Endometrium (tissue), 2 donors: Measurements from ENCODE around the gene KAZN.
"Not testable (repeated sequence)": the region's sequence is repeated elsewhere in the genome, so short reads cannot be mapped to it uniquely, and the experiment has no call there.

Experiments used
- FAIRE-seq: peaks from 2 replicates; lab custom pipeline; 2012; peaks lifted over from hg19 to GRCh38; lab: Jason Lieb, UNC
- donor health status: control.
- donor health status: control.

KAZN gene

DNA sequence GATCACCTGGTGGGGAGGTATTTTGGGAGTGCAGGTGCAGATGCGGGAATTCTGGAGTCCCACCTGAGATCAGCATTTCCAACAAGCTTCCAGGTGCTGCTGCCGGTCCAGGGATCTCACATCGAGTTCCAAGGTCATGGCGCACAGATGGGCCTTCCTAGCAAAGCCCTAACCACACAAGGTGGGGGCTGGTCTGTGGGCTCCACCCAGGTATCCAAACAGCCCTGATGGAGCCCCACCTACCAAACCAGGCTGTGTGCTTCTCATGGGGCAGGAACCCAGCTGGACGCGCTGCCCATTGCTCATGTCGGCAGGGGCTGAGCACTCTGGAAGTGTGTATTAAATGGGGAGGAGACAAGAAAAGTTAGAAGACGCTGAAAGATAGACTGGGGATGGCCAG is 520.1 kb downstream of the KAZN start:
- FAIRE-seq, result no peak

DNA sequence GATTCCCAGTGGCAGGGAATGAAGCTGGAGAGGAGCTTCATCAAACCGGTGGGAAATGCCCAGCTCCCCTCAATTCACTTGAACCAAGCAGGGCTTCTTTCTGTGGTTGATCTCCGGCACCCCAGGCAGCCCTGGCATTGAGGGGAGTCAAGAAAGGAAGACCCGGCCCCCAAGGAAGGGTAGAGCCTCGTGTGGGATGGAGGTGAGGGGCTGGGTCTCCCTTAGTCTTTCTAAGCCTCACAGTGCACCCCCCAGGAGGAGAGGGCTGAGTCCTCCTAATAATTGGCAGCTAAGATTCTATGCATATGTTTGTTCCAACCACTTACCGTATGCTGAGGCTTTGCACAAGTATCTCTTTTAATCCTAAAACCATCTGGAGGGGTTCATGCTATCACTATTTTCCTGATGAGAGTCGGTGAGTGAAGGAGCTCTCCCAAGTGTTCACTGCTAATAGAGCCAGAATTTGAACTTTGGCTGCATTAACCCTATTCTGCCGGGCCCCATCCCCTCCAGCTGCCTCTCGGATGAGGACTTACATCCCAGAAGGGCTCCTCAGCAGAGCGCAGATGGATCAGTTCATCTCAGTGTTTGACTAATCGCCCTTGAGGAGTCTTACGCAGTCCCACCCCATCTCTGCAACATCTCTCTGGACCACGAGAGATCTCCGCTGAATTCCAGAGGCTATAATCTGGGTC is 521.9 kb downstream of the KAZN start:
- no peak for FAIRE-seq

DNA sequence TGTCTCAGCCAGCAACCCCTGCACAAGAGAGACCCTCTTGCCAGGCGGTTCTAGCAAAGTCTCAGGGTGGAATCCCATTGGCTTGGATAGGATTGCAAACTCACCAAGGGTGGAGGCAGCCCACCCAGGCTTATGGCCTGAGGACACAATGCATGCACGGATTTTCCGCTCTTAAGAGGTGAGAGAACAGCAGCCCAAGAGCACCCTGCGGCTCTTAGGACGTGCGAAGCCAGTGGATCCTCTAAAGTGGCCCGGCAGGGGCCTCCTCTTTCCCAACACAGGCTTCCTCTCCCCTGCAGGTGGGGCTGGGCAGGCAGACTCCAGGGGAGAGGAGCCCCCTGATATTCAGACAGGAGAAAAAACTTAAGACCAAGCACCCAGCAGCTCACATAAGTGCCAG is 523.8 kb downstream of the KAZN start:
- FAIRE-seq, result no peak

DNA sequence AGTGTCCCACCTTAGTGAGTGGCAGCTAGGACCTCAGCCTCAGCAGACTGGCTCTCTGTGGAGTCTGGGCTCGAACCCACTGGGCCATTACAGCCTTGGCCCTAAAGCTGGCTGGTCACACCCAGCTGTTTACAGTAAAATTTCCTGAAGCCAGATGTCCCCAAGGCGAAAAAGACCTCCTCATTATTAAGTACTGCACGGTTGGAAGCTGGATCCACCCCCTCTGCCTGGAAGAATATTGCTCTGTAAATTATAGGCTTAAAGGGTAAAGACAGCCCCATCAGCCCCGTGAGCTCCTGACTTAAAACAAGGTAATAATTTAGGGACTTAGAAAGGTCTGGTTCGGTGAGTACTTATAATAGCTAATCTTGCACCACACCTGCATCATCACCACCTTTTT is 524.8 kb downstream of the KAZN start:
- no peak for FAIRE-seq

DNA sequence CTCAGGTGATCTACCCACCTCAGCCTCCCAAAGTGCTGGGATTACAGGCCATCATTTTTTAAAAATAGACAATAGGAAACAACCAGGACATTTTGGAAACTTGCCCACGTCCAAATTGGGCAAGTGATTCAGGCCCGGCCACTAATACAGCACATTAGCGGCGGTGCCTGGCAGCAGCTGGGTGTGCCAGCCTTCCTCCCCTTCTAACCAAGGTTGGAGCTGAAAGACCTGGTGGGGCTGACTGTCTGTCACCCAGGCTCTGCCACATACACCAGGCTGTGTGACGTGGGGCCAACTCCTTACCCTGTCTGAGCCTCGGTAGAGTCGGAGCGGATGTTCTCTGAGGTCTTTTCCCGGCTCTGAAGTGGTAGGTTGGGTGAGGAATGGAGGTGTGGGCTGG is 525.4 kb downstream of the KAZN start:
- FAIRE-seq, result no peak

DNA sequence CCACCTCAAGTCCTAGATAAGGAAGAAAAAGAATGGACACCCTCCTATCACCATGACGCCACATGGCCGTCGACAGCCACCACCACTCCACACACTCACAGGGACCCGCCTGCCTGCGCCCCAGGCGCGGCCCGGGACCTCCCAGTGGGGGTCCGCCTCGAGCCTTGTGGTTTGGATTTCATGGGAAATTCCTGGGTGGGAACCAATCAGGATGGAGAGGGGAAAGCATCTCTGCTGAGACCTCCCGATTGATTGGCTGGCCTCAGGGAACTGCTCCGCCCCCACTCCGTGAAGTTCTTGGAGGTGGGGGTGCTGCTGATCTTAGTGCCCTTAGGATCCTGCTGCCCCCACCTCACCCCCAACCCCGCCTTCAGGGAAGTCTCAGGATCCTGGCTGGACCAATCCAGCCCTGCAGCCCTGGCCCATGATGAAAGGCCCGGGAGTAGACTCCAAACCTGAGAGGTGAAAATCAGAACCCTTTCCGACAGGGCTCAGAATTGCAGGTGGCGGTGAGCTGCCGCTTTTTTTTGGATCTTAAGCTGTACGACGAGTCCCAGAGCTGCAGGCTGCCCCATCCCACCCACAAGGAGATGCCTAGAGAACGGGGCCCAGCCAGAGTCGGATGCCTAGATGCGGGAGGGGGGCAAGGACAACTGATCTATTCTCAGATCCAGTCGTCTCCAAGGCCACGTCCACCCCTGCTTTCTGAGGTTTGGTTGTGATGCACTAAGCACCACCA is 526.0 kb downstream of the KAZN start:
- FAIRE-seq, result no peak

DNA sequence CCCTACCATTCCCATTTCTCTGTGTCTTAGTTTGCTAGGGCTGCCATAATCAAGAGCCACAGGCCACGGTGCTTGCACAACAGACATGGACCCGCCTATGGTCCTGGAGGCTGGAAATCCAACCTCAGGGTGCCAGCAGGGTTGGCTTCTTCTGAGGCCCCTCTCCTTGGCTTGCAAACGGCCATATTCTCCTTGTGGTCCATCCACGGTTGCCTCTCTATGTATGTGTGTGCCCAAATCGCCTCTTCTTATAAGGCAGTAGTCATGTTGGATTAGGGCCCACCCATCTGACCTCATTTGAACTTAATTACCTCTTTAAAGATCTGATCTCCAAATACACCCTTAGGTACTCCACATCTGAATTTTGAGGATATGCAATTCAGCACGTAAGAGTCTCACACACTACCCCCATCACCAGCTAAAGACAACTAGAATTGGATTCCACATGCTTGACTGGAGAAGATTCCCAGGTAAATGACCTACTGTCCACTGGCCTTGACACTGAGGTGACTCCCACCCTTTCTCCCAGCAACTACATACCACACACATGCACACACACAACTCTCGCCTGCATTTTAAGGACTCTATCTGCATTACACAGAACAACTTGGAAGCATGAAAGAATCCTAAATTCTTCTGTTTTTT is 526.7 kb downstream of the KAZN start:
- no peak for FAIRE-seq

DNA sequence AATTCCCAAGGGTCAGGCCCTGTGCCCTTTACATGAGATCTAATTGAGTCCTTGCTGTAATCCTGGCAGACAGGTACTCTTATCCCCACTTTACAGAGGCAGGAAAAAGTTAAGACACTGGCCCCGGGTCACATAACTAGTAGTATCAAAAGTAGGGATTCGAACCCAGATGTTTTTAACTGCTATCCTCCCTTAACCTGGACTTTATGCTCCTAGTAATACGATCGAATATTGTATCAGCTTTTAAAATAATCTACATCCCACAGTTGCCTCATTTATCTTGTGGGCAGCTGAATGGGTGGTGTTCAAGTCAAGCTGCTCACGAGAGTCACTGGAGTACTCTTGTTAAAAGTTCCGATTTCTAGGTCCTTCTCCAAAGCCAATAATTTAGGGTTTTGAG is 529.6 kb downstream of the KAZN start:
- no peak for FAIRE-seq

DNA sequence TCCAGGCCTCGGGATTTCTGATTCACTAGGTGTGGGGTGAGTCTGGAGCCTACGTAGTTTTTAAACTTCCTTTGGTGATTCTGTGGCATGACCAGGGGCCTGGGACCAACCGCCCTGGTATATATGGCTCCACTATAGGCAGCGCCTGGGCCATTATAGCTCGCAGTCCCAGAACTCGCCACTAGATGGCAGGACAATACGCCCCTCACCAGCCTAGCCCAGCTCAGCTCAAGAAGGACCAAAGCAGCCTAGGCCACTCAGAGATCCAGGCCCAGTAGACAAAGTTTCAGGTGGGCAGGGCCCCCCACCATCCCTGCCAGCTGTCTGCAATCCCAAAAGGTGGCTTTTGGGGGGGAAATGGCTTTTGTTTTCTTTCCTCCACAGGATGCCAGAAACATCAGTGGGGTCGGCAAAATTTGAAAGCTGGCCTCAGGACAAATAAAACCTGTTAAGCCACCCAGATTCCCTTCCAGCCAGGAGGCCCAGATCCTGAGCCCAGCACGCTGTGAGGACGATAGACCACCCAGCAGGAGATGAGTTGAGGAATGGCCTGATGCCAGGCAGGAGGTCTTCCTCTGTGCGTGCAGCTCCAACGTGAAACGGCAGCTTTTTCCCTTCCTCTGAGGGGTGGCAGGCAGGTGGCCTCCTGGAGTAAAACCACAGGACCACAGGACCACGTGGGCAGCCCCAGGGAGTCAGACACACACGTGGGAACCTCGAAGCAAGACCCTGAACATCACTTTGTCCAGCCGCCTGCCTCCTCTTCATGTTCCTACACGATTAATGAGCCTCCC is 530.2 kb downstream of the KAZN start:
- no peak for FAIRE-seq

DNA sequence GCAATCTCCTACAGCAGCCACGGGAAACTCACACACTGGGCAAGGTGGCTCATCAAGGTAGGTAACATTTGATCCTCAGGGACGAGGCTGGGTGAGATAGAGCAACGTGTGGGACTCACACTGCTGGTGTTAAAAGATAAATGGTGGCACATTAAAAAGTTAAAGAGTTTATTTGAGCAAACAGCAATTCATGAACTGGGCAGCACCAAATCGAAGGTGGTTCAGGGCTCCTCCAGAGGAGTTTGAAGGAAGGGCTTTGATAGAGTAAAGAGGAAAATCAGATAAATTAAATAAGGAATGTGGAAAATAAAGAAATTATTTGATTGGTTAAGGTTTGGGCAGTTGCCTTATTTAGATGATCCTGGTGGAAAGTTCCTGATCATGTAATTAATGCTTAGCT is 531.5 kb downstream of the KAZN start:
- no peak for FAIRE-seq

DNA sequence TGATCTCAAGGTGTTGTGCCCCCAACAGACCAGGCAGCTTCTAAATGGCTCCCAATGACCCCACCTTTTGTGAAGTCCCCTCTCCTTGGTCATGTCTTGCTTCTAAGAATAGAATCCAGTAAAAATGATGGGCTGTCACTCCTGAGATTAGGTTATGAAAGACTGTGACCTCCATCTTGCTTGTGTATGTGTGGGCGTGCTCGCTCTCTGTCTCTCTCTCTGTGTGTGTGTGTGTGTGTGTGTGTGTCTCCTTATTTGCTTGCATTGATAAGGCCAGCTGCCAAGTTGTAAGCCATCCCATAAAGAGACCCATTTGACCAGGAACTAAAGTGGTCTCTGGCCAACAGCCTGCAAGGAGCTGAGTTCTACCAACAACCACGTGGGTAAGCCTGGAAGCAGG is 532.1 kb downstream of the KAZN start:
- FAIRE-seq, result no peak

DNA sequence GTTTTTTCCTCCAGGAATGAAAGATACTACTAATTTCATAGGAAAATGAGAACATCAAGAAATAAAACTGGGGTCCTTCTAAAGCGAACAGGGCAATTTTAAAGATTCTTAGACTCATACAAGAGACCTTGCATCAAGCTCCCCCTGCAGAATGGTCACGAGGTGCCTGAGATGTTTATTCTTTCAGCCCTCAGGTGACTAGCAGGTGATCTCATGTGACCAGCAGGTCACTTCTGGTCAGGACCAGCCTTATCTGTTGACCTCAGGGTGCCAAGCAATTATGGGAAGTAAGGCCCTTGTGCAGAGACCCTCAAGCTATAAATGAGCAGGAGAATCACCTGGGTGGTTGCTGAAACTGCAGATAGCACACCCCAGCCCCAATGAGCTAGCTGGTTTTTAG is 534.5 kb downstream of the KAZN start:
- no peak for FAIRE-seq

DNA sequence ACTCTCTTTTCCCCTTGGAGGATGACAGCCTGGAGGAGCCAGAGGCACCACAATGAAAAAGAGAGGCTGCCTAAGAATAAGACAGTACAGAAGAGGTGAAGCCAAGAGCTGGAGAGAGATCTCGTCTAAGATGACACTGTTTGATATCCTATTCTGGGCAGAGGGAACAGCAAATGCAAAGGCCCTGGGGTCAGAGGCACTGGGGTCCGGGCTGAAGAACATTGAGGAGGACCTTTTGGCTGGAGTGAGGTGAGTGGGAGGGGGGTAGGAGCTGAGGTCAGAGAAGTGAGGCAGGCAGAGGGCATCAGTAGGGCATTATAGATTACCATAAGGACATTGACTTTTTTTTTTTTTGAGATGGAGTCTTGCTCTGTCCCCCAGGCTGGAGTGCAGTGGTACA is 535.8 kb downstream of the KAZN start:
- no peak for FAIRE-seq

DNA sequence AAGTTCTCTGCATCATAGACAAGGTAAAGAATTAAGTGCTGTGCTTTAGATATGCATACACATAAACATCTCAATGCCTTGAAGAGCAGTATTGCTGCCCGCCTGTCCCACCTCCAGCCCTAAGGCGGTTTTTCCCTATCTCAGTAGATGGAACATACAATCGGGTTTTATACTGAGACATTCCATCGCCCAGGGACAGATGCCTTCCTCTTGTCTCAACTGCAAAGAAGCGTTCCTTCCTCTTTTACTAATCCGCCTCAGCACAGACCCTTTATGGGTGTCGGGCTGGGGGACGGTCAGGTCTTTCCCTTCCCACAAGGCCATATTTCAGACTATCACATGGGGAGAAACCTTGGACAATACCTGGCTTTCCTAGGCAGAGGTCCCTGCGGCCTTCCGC is 537.1 kb downstream of the KAZN start:
- FAIRE-seq, result not testable (repeated sequence)

DNA sequence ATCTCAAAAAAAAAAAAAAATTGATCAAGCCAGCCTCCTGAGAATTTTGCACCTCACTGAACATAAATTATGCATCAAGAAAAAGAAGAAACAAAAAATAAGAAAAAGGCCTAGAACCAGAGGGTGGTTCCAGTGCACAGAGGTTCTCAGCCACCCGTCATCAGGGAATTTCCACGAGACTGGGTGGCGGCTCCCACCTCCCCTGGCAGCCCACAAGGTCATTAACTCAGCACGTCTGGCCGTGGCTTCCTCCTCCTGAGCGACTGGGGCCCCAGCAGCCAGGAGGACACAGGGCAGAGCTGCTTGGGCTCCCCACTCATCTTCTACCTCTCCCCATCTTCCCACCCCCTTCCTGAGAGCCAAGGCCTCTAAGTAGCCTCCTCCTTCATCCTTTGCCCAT is 539.3 kb downstream of the KAZN start:
- FAIRE-seq, result no peak

DNA sequence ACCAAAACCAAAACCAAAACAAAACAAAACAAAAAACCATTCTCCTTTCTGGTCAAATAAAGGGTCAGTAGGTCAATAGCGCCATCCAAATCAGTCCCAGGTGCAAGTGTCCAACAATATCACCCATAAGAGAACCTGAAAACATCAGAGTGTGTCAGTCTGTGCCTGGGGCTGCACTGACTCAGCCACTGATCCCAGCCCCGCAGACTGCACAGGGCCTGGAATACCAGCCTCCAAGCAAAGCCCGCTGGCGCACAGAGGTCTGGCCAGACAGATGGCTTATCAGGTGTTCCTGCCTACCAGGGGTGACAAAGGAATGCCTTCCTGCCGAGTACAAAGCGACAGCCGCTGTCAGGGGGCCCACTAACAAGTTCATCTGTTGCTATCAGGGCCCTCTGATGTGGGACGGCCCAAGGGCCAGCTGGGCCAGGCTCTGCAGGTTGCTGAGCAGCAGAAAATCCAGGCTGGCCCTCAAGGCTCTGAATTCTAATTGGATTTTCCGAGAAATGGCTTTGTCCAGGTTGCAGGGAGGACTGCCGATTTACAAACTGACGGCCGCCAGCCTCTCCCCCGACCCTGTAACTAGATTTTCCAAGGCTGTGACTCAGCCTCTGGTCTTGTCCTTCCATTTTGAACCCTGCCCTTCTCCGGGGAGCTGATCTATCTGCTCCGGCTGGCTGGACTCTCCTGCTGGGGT is 541.3 kb downstream of the KAZN start:
- FAIRE-seq, result no peak

DNA sequence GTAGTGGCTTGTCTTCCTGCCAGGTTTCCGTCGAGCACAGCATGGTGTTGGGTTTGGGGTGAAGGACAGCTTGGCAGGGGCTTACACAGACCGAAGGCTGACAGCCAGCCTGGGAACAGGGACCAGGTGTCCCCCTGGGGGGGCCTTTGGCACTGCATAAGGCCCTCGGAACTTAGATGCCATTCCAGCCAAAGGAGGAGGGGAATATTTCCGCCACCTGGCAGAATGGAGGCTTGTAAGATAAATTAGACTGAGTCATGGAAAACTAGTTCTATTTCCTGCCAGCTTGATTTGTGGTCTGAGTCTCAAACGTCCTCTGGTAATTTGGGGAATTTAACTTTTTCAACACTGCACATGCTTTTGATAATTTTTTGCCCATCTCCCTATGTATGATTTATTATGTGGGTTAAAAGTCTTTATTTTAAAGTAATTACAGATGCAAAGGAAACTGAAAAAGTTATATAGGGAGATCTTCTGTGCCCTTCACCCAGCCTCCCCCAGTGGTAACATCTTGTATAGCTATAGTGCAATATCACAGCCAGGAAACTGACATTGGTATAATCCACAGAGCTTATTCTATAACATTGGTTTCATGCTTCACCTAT is 543.6 kb downstream of the KAZN start:
- no peak for FAIRE-seq

DNA sequence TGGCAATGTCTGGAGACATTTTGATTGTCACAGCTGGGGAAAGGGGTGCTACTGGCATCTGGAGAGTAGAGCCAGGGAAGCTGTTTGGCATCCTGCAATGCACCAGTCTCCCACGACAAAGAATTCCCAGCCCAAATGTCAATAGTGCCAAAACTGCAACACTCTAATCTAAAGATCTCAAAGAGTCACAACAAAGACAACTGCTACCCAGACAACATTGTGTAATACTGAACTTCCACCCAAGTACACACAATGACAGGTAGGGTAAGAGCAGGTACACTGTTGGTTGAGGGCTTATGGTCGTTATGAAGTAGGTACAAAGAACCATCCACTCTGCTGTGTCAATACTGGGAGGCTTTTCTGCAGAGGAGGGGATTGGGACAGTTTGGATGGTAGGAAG is 546.8 kb downstream of the KAZN start:
- no peak for FAIRE-seq

DNA sequence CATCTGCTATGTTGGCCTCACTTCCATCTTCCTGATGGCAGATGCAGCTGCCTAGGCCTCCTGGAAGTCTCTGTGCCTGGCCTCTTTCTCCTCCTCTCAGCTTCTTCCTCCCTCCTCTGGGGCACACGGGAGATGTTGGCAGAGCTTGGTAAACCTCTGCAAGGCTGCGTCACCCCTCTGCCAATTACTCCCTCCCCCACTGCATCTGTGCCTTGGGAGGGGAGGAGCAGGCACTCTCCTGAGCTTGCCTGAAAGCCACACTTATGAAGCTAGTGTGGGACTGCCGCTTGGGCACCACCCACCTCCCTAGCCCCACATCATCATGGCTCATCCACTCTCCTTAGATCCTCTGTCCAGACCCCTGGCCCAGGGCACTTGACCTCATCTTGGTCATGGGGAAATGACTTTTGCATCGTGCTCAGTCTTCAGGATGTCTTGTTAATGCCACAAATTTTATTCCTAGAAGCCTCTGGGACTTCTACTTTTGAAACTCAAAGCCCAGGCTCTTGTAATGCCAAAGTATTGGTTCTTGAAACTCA is 547.7 kb downstream of the KAZN start:
- FAIRE-seq, result no peak

DNA sequence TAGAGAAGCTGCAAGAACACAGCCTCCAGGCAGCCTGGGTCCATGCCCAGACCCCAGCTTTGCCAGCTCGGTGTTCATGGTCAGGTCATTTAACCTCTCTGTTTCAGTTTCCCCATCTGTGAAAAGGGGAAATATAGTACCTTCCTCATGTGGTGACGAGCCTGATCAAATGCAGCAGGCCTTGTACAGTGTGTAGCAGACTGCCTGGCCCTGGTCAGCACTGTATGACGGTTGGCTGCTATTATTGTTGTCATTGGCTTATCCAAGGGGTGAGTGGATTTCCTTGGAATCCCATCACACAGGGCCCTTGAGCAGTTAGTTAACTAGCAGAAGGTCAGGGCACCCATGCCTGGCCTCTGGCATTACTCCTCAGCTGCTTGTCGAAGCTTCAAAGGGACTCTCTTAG is 548.5 kb downstream of the KAZN start:
- no peak for FAIRE-seq

DNA sequence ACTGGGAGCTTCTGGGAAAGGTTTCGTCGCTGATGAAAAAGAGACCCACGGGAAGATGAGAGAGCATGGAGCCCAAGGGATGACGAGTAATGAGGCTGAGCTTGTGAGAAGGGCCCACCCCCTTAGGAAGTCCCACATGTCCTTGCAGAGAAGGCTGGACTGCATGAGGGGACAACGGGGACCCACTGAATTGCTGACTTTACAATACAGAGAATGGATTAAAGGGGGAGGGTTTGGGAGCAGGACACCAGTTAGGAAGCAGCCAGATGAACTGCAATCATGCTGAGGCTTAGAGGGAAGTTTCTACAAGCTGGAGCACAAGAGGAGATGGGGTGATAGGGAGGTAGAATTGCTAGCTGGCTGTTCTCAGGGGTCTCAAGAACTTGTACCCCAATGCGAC is 549.5 kb downstream of the KAZN start:
- no peak for FAIRE-seq
